Measurements from ENCODE around the gene RMDN2.

The RMDN2 gene

GRCh38 chr2:38056216-38056615 is 131.1 kb downstream of the RMDN2 start:
- H3K36me3 Mint-ChIP-seq (ENCODE audit: low read depth): no peaks in the 10 kb centered on the region
- no peaks in the 10 kb centered on the region for H3K9me3 Mint-ChIP-seq
- no peak overlapping the region for H3K27ac Mint-ChIP-seq
- peaks cover 21% of the 10 kb centered on the region for H3K4me1 Mint-ChIP-seq (ENCODE audit: low read depth)
- no peak overlapping the region for H3K4me3 Mint-ChIP-seq
- peaks cover 20% of the 10 kb centered on the region for H3K27me3 Mint-ChIP-seq

- H3K4me1 Mint-ChIP-seq (ENCODE audit: low read depth): peaks cover 21% of the 10 kb centered on the region
- H3K27me3 Mint-ChIP-seq: peaks cover 22% of the 10 kb centered on the region
- no peak overlapping the region for H3K4me3 Mint-ChIP-seq
- no peaks in the 10 kb centered on the region for H3K9me3 Mint-ChIP-seq
- H3K27ac Mint-ChIP-seq: no peak overlapping the region
- no peaks in the 10 kb centered on the region for H3K36me3 Mint-ChIP-seq (ENCODE audit: low read depth)
Observed at GRCh38 chr2:38057651-38058410, 132.7 kb downstream of the RMDN2 start.

- no peak overlapping the region for H3K27ac Mint-ChIP-seq
- H3K9me3 Mint-ChIP-seq: no peaks in the 10 kb centered on the region
- H3K4me3 Mint-ChIP-seq: no peak overlapping the region
- H3K36me3 Mint-ChIP-seq (ENCODE audit: low read depth): no peaks in the 10 kb centered on the region
- peaks cover 19% of the 10 kb centered on the region for H3K27me3 Mint-ChIP-seq
- peaks cover 21% of the 10 kb centered on the region for H3K4me1 Mint-ChIP-seq (ENCODE audit: low read depth)
Observed at GRCh38 chr2:38060236-38061018, 135.3 kb downstream of the RMDN2 start.

- Mint-ChIP-seq H3K9me3 (no peaks in the 10 kb centered on the region), H3K4me1 (ENCODE audit: low read depth) (no peaks in the 10 kb centered on the region), H3K27me3 (peaks cover 15% of the 10 kb centered on the region), H3K4me3 (no peak overlapping the region), H3K27ac (no peak overlapping the region), H3K36me3 (ENCODE audit: low read depth) (no peaks in the 10 kb centered on the region)
Observed at GRCh38 chr2:38064801-38065501, 139.9 kb downstream of the RMDN2 start.

- Mint-ChIP-seq H3K27me3 (peaks cover 20% of the 10 kb centered on the region), H3K9me3 (no peaks in the 10 kb centered on the region), H3K36me3 (ENCODE audit: low read depth) (no peaks in the 10 kb centered on the region), H3K4me1 (ENCODE audit: low read depth) (no peaks in the 10 kb centered on the region), H3K4me3 (no peak overlapping the region), H3K27ac (no peak overlapping the region)
Observed at GRCh38 chr2:38065502-38066135, 140.5 kb downstream of the RMDN2 start.

- no peaks in the 10 kb centered on the region for H3K4me1 Mint-ChIP-seq (ENCODE audit: low read depth)
- no peak overlapping the region for H3K4me3 Mint-ChIP-seq
- no peaks in the 10 kb centered on the region for H3K36me3 Mint-ChIP-seq (ENCODE audit: low read depth)
- H3K27ac Mint-ChIP-seq: no peak overlapping the region
- H3K27me3 Mint-ChIP-seq: peaks cover 27% of the 10 kb centered on the region
- no peaks in the 10 kb centered on the region for H3K9me3 Mint-ChIP-seq
Observed at GRCh38 chr2:38066421-38067115, 141.5 kb downstream of the RMDN2 start.
